BJ (cell line): Measurements from ENCODE around the gene P2RY8. TPM values are rescaled to one million over a fixed set of nuclear protein-coding genes. Genes with fewer than 3 reads are reported as not detected.

Experiments
- CTCF ChIA-PET: fragments of 350-600 bp; formaldehyde crosslinking; extraction: SDS; loops from one replicate; lab custom pipeline; 2021; ENCODE audit warnings: antibody characterized with exemption, inconsistent platforms; lab: Yijun Ruan, JAX
- POLR2A ChIA-PET: fragments of 300-600 bp; sonication (Branson Sonifier 250); formaldehyde crosslinking; extraction: SDS; loops from one replicate; lab custom pipeline; 2021; ENCODE audit warnings: antibody characterized with exemption; lab: Charles Lee
- DNase-seq: peaks from one replicate; pipeline ENCODE4 v3.0.0-alpha.2; 2011; ENCODE audit warnings: low read depth
- H3K27me3 ChIP-seq: 2 replicates; pipeline ENCODE4 v1.6.0; 2011; ENCODE audit warnings: low read length; ENCODE audit not compliant: control insufficient read depth, insufficient read depth
- H3K36me3 ChIP-seq: 2 replicates; pipeline ENCODE4 v1.5.1; 2011; ENCODE audit warnings: low read length; ENCODE audit not compliant: control insufficient read depth, insufficient read depth
- H3K4me3 ChIP-seq: 2 replicates; pipeline ENCODE4 v1.5.1; 2011; ENCODE audit warnings: low read depth, mild to moderate bottlenecking, control low read depth, low read length
- CTCF ChIP-seq: IDR thresholded peaks from 2 replicates; pipeline ENCODE4 v1.5.1; 2011; ENCODE audit warnings: low read depth, mild to moderate bottlenecking, control low read depth, inconsistent platforms, low read length, moderate library complexity; ENCODE audit not compliant: insufficient read depth
- polyA plus RNA-seq: library from polyadenylated mRNA; depleted of rRNA; stranded (reverse); fragments of >200 nt; gene quantifications from 2 replicates; pipeline ENCODE4 v1.2.3, GENCODE V29; 2011

The P2RY8 gene
- polyA plus RNA-seq, 1 experiment: not detected

- no peak for TF ChIP-seq CTCF
- ChIA-PET POLR2A (no interaction called here), CTCF (no interaction called here)
- no peak for DNase-seq
- Histone ChIP-seq H3K27me3 (no peaks in the 10 kb centered on the region), H3K4me3 (no peak overlapping the region), H3K36me3 (peaks cover 2% of the 10 kb centered on the region; the same call in 1 of the 2 replicates)
Measured at GRCh38 chrX:1444561-1445500, 92.2 kb downstream of the P2RY8 start.

DNA sequence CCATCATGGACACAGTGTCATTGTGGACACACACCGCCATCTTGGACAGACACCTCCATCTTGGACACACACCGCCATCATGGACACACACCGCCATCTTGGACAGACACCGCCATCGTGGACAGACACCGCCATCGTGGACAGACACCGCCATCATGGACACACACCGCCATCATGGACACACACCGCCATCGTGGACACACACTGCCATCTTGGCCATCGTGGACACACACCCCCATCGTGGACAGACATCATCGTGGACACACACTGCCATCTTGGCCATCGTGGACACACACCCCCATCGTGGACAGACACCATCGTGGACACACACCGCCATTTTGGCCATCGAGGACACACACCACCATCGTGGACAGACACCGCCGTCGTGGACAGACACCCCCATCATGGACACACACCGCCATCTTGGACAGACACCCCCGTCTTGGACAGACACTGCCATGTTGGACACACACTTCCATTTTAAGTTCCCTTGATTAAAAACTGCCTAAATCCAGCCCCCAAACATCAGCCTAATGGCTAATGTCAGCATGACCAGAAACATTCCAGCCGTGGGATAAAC, 93.4 kb downstream of the P2RY8 start:
- Histone ChIP-seq H3K36me3 (peaks cover under 1% of the 10 kb centered on the region; the same call in 1 of the 2 replicates), H3K4me3 (no peak overlapping the region), H3K27me3 (no peaks in the 10 kb centered on the region)
- TF ChIP-seq CTCF: no peak
- POLR2A ChIA-PET: no interaction called here
- no peak for DNase-seq
- CTCF ChIA-PET: no interaction called here

DNA sequence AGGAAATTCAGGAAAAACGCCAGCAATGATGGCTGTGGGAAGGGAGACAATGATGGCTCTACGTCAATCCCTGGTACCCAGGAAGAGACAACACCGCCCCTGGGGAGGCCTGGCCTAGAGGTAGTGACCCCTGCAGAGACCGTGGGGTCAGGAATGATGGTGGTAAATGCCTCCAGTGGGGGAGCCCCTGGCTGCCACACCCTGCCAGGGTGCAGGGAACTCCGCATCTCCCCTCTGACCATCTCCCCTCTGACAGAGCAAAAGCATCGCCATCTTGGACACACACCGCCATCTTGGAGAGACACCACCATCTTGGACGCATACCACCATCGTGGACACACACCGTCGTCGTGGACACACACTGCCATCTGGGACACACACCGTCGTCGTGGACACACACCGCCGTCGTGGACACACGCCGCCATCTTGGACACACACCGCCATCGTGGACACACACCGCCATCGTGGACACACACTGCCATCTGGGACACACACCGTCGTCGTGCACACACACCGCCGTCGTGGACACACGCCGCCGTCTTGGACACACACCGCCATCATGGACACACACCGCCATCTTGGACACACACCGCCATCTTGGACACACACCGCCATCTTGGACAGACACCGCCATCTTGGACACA, 94.1 kb downstream of the P2RY8 start:
- Histone ChIP-seq H3K4me3 (no peak overlapping the region), H3K27me3 (no peaks in the 10 kb centered on the region), H3K36me3 (no peaks in the 10 kb centered on the region; the same call in 1 of the 2 replicates)
- CTCF ChIA-PET: no interaction called here
- no peak for DNase-seq
- POLR2A ChIA-PET: no interaction called here
- TF ChIP-seq CTCF: no peak

- CTCF ChIA-PET: no interaction called here
- POLR2A ChIA-PET: no interaction called here
- Histone ChIP-seq H3K4me3 (no peak overlapping the region), H3K27me3 (no peaks in the 10 kb centered on the region), H3K36me3 (no peaks in the 10 kb centered on the region; the same call in 1 of the 2 replicates)
- DNase-seq: no peak
- no peak for TF ChIP-seq CTCF
Measured at GRCh38 chrX:1442016-1442665, 94.8 kb downstream of the P2RY8 start.
